Erythroblast (primary cell): ENCODE measurements around the gene SLC6A1.

Experiments
- GATA1 ChIP-seq: IDR thresholded peaks from 2 replicates; pipeline ENCODE4 v1.6.1; 2011; ENCODE audit warnings: low read depth, mild to moderate bottlenecking, control low read depth, low read length, moderate library complexity
- POLR2A ChIP-seq: IDR thresholded peaks from 2 replicates; pipeline ENCODE4 v1.6.1; 2011; ENCODE audit warnings: mild to moderate bottlenecking, low read length

DNA sequence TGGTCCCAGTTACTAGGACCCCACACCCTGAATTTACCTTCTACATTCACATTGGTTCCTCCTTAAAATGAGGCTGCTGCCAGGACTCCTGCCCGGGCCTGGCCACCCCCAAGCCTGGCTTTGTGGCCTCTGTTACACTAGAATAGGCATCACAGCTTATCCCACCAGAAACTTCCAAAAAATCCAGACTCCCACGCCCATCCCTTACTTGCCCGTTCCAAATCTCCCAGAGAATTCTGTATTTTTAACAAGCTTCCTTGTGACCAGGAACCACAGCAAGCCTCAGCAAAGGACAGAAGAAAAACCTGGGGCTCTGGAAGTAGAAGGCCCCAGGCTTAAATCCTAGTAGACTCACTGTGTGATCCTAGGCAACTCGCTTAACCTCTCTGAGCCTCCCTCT is 36.0 kb upstream of the SLC6A1 start:
- TF ChIP-seq POLR2A (no peak), GATA1 (no peak)
